GM12864 (cell line): Measurements from ENCODE around the gene POLR1H.
"Not testable (repeated sequence)": the region's sequence is repeated elsewhere in the genome, so short reads cannot be mapped to it uniquely, and the experiment has no call there.

Source experiments
- DNase-seq: peaks from one replicate; pipeline ENCODE4 v3.0.0-alpha.2; 2011; ENCODE audit warnings: low read depth
- H3K4me3 ChIP-seq: 2 replicates; pipeline ENCODE4 v1.5.1; 2011; ENCODE audit warnings: mild to moderate bottlenecking, low read depth, low read length, control low read depth
- CTCF ChIP-seq: IDR thresholded peaks from 2 replicates; pipeline ENCODE4 v1.5.1; 2011; ENCODE audit warnings: low read depth, mild to moderate bottlenecking, moderate library complexity, low read length, control low read depth, inconsistent platforms; ENCODE audit errors: missing control alignments

POLR1H gene

GRCh38 chr6:30061092-30061857 is at the start of gene POLR1H:
TSS of gene POLR1H (plus strand) at chr6:30061265. CDS start at chr6:30061525, 260 bp downstream.
- H3K4me3 ChIP-seq: peak within 1 kb of the TSS; percentile 95
- no peak for TF ChIP-seq CTCF
- peak; percentile 83 for DNase-seq

- no peak for DNase-seq
- peak; percentile 75 for TF ChIP-seq CTCF
- H3K4me3 ChIP-seq: no peak overlapping the region
Measured at GRCh38 chr6:30013291-30013922, 47.7 kb upstream of the POLR1H start.

- no peak for DNase-seq
- no peak overlapping the region for H3K4me3 ChIP-seq
- no peak for TF ChIP-seq CTCF
Measured at GRCh38 chr6:30019819-30020218, 41.2 kb upstream of the POLR1H start.

- H3K4me3 ChIP-seq: no peak overlapping the region
- DNase-seq: no peak
- no peak for TF ChIP-seq CTCF
Measured at GRCh38 chr6:30020626-30021025, 40.4 kb upstream of the POLR1H start.

- no peak for DNase-seq
- TF ChIP-seq CTCF: no peak
- no peak overlapping the region for H3K4me3 ChIP-seq
Measured at GRCh38 chr6:30022189-30022588, 38.9 kb upstream of the POLR1H start.

GRCh38 chr6:30022712-30023111 is 38.4 kb upstream of the POLR1H start:
- not testable (repeated sequence) for H3K4me3 ChIP-seq, DNase-seq

GRCh38 chr6:30025186-30025585 is 35.9 kb upstream of the POLR1H start:
- DNase-seq: no peak
- no peak for TF ChIP-seq CTCF
- no peak overlapping the region for H3K4me3 ChIP-seq
